ENCODE measurements around the gene COPG1.

- TF ChIP-seq POLR2AphosphoS5 (IDR thresholded peaks at IDR 0.05; ENCODE audit: low read depth, low read length) (no peak), SIN3A (IDR thresholded peaks at IDR 0.05; ENCODE audit: borderline replicate concordance, insufficient read depth, low read length) (no peak), TAF1 (IDR thresholded peaks at IDR 0.05; ENCODE audit: borderline replicate concordance, insufficient read depth, low read length) (no peak), REST (IDR thresholded peaks at IDR 0.05; ENCODE audit: insufficient read depth in 1 of 2, low read depth in 2 of 2, low read length in 2 of 2) (no peak)
Observed at GRCh38 chr3:129326138-129326537, 76.7 kb downstream of the COPG1 start.

Data from PFSK-1 (cell line).